Activated CD4-positive, alpha-beta T cell treated with anti-CD3 and anti-CD28 coated beads, Interleukin-2, Interleukin-6, amounts not matched to agents 100 ng/mL and 50 ng/mL, durations not matched to agents 16 hours and 8 hours (primary cell): ENCODE results near the gene PIK3CA.
"Not testable (repeated sequence)": the region's sequence is repeated elsewhere in the genome, so short reads cannot be mapped to it uniquely, and the experiment has no call there.

Experiments
- DNase-seq: peaks from one replicate; pipeline ENCODE4 v3.0.0-alpha.2; 2020

Gene PIK3CA

GRCh38 chr3:179265875-179266274 lies 117.7 kb downstream of the PIK3CA start:
- DNase-seq, result no peak

- no peak for DNase-seq
Observed at GRCh38 chr3:179266701-179267211, 118.6 kb downstream of the PIK3CA start.

GRCh38 chr3:179268400-179269051 lies 120.4 kb downstream of the PIK3CA start:
- DNase-seq, result no peak

GRCh38 chr3:179269152-179269707 lies 121.1 kb downstream of the PIK3CA start:
- no peak for DNase-seq

GRCh38 chr3:179272385-179272784 lies 124.2 kb downstream of the PIK3CA start:
- DNase-seq, result no peak

- not testable (repeated sequence) for DNase-seq
Observed at GRCh38 chr3:179274434-179274833, 126.3 kb downstream of the PIK3CA start.

- DNase-seq, result no peak
Observed at GRCh38 chr3:179276001-179276400, 127.8 kb downstream of the PIK3CA start.

- no peak for DNase-seq
Observed at GRCh38 chr3:179276743-179277142, 128.6 kb downstream of the PIK3CA start.

- DNase-seq, result no peak
Observed at GRCh38 chr3:179278151-179278550, 130.0 kb downstream of the PIK3CA start.

GRCh38 chr3:179278932-179279693 lies 131.0 kb downstream of the PIK3CA start:
- no peak for DNase-seq

GRCh38 chr3:179279837-179280236 lies 131.7 kb downstream of the PIK3CA start:
- no peak for DNase-seq

GRCh38 chr3:179281825-179282224 lies 133.7 kb downstream of the PIK3CA start:
- DNase-seq, result no peak

- DNase-seq, result no peak
Observed at GRCh38 chr3:179286331-179286730, 138.2 kb downstream of the PIK3CA start.

GRCh38 chr3:179288845-179289244 lies 140.7 kb downstream of the PIK3CA start:
- no peak for DNase-seq

GRCh38 chr3:179289295-179289694 lies 141.1 kb downstream of the PIK3CA start:
- no peak for DNase-seq
